Posterior cingulate gyrus (tissue), 11 donors: ENCODE results near the gene KCND1.
A peak's percentile ranks its signal among the peaks of the same experiment; 100 is the strongest.

Source experiments
- DNase-seq, 10 donors: peaks; one replicate each; pipeline versions ENCODE4 v3.0.0 to v3.0.0-alpha.2; 2020 to 2021; ENCODE audit warnings: mixed read lengths in 3 of 10
- intact Hi-C: fragments of 100-400 bp; cut with DNase I; formaldehyde crosslinking; loops from one replicate; pipeline ENCODE4 v1.15.1; 2023

KCND1 gene

GRCh38 chrX:48975541-48975940, 3.9 kb upstream of the KCND1 start:
- intact Hi-C loops = no loop called here
- DNase-seq = no peak

DNA sequence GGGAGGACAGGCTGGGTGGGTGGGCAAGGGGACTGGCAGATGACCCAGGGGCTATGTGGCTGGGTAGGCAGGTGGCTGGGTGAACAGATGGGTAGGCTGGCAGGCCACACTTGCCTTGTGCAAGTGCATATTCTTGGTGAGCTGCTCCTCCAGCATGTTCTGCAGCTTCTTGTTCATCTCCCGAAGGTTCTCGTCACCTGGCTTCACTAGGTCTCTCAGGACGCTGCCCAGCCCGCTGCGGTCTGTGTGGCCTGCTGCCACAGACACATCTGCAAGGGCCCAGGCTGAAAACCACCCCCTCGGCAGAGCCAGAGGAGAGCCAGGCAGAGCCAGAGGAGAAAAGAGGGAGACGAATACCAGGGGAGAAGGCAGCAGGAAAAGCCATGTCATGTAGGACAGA, 3.4 kb upstream of the KCND1 start:
- intact Hi-C loops = no loop called here
- DNase-seq = peak in 2 of 10 donors; percentile 57 to 71

DNA sequence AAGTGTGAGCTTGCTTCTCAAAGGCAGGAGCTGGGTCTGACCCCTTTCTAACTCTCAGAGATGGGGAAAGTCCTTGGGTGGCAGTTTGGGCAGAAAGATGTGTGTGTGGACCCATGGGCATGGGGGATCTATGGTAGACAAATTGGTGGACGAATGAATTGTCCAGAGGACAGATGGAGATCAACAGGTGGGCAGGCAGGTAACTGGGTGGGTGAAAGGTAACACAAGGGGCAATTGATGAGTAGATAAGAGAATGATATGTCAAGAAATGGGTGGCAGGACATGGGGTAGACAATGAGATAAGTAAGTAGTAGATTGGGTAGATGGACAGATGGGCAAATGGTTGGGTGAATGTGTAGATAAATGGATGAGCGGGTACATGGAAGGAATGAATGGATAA, 2.9 kb upstream of the KCND1 start:
- intact Hi-C loops = loop anchor here (5.0 kb wide), 1 partner anchor 133 kb away; no protein-coding TSS in a partner anchor

GRCh38 chrX:48974033-48974432, 2.4 kb upstream of the KCND1 start:
- DNase-seq = peak in 1 of 10 donors; percentile 16
- intact Hi-C loops = loop anchor here (5.0 kb wide), 1 partner anchor 133 kb away; no protein-coding TSS in a partner anchor

More for the DNA sequence above, 2.9 kb upstream of the KCND1 start:
- no peak for DNase-seq

DNA sequence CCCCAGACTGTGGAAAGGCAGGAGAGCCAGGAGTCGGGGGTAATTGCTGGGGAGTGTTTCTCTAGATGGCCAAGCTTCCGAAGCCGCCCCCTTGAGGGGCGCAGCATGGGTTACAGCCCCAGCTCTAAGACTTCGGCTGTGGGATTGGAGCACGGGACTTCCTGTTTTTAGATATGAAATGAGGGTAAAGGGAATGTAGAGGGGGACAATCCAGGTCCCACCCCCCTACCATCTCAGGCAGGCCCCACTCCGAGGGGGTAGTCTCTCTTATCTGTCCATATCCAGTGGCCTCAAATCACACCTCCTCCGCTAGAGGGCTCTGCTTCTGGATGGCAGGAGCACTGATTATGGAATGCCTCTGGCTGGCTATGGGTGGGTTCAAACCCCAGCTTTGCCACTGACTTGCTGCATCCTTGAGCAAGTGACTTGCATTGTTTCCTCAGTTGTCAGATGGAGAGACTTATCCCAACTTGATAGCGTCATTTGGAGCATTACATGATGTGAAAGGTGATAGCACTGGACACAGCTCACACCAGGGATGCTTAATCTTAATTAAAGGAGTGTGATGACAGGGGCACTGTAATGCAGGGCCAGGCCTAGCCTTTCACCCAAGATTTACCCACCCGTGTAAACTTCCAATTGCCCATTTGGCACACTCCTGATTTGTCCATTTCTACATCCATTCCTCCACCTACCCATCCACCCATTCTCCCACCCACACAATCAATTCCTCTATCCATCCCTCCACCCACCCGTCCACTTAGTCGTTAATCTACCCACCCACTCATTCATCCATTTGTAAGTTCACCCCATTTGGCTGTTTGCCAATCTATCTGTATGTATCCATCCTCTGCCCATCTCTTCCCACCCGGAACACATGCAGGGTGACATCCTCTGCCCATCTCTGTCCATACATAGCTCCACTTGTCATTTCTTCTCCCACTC, 848 bp upstream of the KCND1 start:
- intact Hi-C loops = loop anchor here (5.0 kb wide), 1 partner anchor 135 kb away; no protein-coding TSS in a partner anchor
- DNase-seq = peak in 5 of 10 donors; percentile 17 to 84 (median 26)

DNA sequence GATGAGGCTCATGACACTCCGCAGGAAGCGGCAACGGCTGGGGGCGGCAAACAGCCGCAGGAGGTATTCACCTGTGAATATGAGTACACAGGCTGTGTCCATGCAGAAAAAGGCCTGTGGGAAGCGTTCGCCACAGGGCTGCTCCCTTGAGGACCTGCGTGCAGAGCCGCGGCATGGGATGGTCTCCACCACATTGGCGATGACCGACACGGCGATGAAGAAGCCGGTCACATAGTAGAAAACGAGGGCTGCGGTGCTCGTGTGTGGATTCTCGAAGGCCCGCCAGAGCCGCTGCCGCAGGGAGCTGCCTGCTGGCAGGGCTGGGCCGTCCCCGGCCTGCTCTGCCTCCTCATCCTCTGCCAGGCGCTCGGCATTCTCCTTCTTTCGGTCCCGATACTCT, 2.2 kb downstream of the KCND1 start:
- intact Hi-C loops = no loop called here
- DNase-seq = peak in 1 of 10 donors; percentile 77

GRCh38 chrX:48968377-48968776, 3.3 kb downstream of the KCND1 start:
- no peak for DNase-seq
- intact Hi-C loops = no loop called here

GRCh38 chrX:48966796-48967579, 4.7 kb downstream of the KCND1 start:
- intact Hi-C loops = no loop called here
- DNase-seq = peak in 1 of 10 donors; percentile 2

GRCh38 chrX:48965959-48966358, 5.7 kb downstream of the KCND1 start:
- intact Hi-C loops = no loop called here
- DNase-seq = peak in 1 of 10 donors; percentile 73

DNA sequence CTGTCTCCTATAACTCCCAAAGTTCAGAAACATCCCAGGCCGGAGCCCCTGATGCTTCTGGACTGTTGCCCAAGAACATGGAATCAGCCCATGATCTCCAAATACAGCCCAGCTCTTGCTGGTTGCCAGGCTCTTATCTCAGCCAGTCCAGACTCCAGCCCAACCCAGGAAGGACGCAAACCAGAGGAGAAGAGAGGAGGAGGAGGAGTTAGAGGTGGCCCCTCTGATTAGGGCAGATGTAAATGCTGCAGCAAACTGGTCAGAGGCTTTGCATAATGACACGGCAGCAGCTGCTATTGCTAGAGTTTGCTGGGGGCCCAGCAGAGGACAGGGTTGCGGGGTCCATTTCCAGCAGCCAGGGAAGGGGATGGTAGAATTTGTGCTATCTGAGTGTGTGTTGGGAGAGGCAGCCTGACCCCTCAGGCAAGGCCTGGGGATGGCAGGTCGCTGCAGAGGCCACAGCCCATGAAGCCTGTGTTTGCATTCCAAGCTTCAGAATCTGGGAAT, 10.0 kb downstream of the KCND1 start:
- DNase-seq = peak in 1 of 10 donors; percentile 20

GRCh38 chrX:48960291-48960690, 11.4 kb downstream of the KCND1 start:
- intact Hi-C loops = no loop called here
- peak in 1 of 10 donors; percentile 1 for DNase-seq

More for the DNA sequence above, 10.0 kb downstream of the KCND1 start:
- intact Hi-C loops = no loop called here

DNA sequence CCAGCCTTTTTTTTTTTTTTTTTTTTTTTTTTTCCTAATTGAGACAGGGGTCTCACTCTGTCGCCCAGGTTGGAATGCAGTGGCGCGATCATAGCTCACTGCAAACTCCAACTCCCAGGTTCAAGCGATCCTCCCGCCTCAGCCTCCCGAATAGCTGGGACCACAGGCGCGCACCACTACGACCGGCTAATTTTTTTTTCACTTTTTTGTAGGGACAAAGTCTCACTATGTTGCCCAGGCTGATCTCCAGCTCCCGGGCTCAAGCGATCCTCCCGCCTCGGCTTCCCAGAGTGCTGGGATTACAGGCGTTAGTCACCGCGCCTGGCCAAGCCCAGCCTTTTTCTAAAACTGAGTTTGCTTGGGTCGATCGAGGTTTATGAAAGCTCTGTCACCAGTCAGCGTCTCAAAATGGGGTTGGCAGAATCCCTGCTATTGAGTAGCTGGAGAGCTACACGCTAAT, 13.0 kb downstream of the KCND1 start:
- DNase-seq = peak in 4 of 10 donors; percentile 4 to 86 (median 19)
- intact Hi-C loops = loop anchor here (5.0 kb wide), 3 partner anchors 41 to 149 kb away; partner anchors contain the start of genes PIM2 and TFE3

DNA sequence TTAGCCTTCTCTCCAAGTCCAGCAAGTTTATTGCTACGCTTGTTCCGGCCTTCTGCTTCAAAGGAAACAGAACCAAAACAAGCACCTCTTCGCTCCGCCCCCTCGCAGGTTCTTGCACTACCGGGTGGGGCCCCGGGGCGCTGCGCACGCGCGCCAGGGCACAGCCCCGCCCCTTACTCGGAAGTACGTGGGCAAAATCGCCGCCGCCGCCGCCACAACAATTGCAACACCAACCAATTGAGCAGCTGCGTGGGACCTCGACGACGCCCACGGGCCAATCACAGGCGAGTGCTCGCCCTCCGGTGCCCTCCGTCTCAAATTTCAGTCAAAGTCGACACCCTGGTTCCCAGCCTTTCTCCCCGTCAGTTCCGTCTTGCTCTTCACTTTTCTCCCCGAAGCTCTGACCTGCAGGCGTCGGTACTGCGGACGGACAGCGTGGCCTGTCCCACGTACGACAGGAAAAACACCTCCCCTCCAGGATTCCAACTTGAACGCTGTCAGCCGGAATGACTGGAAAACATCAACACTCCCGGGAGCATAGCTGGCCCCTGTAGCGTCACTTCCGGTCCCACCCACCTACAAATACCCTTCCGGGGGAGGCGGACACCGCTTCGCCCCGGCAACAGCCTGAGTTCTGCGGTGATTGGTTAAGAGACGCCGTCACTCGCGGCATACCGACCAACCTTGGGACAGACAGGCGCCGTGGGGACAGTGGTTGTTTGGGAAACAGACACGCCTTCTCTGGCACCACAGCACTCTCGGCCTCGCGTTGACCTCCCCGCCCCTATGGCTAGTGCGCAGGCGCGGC, 13.6 kb downstream of the KCND1 start:
- DNase-seq = peak; percentile 92 to 100 (median 94)
- intact Hi-C loops = loop anchor here (5.0 kb wide), 3 partner anchors 41 to 149 kb away; partner anchors contain the start of genes PIM2 and TFE3

DNA sequence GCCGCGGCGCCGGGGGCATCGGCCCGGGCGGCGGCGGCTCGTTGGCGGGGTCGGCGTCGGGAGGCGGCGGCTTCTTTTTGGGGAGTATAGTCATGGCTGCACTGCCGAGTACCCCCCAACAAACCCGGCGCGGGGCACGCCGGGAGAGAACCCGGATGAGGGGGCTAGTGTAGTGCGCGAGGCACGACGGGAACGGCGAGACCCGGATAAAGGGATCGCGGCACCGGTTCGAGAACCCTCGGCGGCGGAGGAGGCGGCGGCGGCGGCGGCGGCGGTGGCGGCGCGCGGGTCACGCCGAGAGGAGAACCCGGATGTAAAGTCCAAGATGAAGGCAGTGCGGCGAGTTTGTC, 14.2 kb downstream of the KCND1 start, which contains the start of gene OTUD5:
Gene OTUD5, minus strand, starts transcription at position 131 of the 350 bp plus-strand sequence. Its CDS starts 37 bp downstream, at position 94.
- intact Hi-C loops = loop anchor here (5.0 kb wide), 3 partner anchors 40 to 150 kb away; partner anchors contain the start of genes PIM2 and TFE3
- peak; percentile 58 to 95 (median 68) for DNase-seq

DNA sequence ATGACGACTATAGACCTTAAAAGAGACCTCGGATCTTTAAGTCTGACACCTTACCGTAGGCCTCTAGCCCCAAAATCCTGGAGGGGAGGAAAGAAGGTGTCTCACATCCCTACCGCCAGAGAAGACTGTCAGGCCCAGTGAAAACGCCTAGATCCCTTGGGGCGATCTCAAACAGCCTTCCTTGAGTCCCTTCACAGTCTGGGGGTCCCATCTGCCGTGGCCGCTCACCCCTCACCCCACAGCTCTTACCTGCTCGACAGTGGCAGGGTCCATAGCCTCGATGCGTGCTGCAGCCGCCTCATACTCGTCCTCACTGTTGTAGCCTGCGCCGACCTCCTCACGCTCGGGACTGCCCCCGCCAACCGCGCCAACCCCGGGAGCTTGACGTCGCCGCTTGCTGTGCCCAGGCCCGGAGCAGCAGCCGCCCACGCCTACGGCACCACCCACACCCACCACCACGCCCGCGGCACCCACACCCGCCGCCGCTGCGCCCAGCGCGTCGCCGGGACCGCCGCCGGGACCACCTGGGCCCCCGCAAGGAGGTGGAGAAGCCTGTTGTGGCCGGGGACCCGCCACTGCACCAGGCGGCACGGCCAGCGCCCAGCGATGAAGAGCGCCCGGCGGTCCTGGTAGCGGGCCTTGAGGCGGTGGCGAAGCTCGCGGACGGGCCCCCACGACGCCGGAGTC, 14.8 kb downstream of the KCND1 start:
- intact Hi-C loops = loop anchor here (5.0 kb wide), 3 partner anchors 40 to 150 kb away; partner anchors contain the start of genes PIM2 and TFE3
- DNase-seq = peak in 3 of 10 donors; percentile 74 to 90 (median 80)

DNA sequence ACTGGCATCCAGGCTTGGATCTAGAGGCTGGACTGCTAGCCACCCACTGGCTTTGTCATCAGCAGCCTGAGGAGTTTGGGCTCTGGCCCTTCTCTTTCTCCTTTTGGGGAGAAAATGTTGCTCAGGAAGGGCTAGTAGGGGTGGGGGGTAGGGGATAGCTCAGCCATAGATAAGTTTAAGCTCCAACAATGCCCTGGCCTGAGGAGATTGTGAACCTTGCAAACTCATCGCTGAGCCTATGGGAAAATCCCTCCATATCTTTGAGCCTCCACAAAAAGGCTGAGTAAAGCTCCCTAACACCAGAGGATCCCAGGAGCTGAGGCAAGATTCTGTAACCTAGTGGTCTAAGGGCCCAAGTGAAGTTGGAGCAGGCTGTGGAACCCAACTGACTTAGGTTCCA, 23.1 kb downstream of the KCND1 start:
- intact Hi-C loops = no loop called here
- DNase-seq = peak in 1 of 10 donors; percentile 27

GRCh38 chrX:48945517-48946348, 25.9 kb downstream of the KCND1 start:
- intact Hi-C loops = no loop called here
- peak in 8 of 10 donors; percentile 19 to 91 (median 36) for DNase-seq

GRCh38 chrX:48942895-48943294, 28.7 kb downstream of the KCND1 start:
- DNase-seq = no peak
- intact Hi-C loops = no loop called here
